Transverse colon (tissue), 4 donors: Measurements from ENCODE around the gene COA4. TPM values are rescaled to one million over a fixed set of nuclear protein-coding genes. Genes with fewer than 3 reads are reported as not detected.

Source experiments
- DNase-seq: peaks from one replicate; pipeline ENCODE4 v3.0.0-alpha.2; 2019
- H3K27ac ChIP-seq, 4 donors: fragments of 200-600 bp; sonication (generic); 2 replicates each; pipeline ENCODE4 v1.5.1; 2016 to 2018; ENCODE audit warnings: inconsistent platforms in 4 of 4
- H3K27me3 ChIP-seq: fragments of 200-600 bp; sonication (generic); 2 replicates; pipeline ENCODE4 v1.5.1; 2017; ENCODE audit warnings: inconsistent platforms
- H3K36me3 ChIP-seq, 4 donors: fragments of 200-600 bp; sonication (generic); 2 replicates each; pipeline ENCODE4 v1.5.1; 2017 to 2019; ENCODE audit warnings: inconsistent platforms in 4 of 4
- H3K4me1 ChIP-seq, 4 donors: fragments of 200-600 bp; sonication (generic); 2 replicates each; pipeline ENCODE4 v1.5.1; 2017 to 2020; ENCODE audit warnings: inconsistent platforms in 4 of 4
- H3K4me3 ChIP-seq, 4 donors: fragments of 200-600 bp; sonication (generic); 1 replicate in 1 of 4; 2 replicates in 3 of 4; pipeline versions ENCODE4 v1.5.1 to v1.6.1; 2017 to 2019; ENCODE audit warnings: inconsistent platforms in 4 of 4
- H3K9me3 ChIP-seq, 2 donors: fragments of 200-600 bp; sonication (generic); 2 replicates each; pipeline ENCODE4 v1.5.1; 2017 to 2019; ENCODE audit warnings: inconsistent platforms in 2 of 2
- EP300 ChIP-seq: sonication (generic); formaldehyde crosslinking; IDR thresholded peaks from one replicate; pipeline ENCODE4 v1.6.1; 2017; ENCODE audit warnings: antibody characterized with exemption, low read depth
- POLR2A ChIP-seq: fragments of 450-650 bp; IDR thresholded peaks from one replicate; pipeline ENCODE4 v1.6.1; 2016; ENCODE audit warnings: antibody characterized with exemption, mild to moderate bottlenecking, moderate library complexity
- POLR2AphosphoS5 ChIP-seq, 3 donors: sonication (generic); formaldehyde crosslinking; IDR thresholded peaks; one replicate each; pipeline ENCODE4 v1.6.1; 2016; ENCODE audit warnings: antibody characterized with exemption in 3 of 3
- WGBS, 2 donors: methylation state at CpG; one replicate each; pipeline ENCODE4 v1.1.5; 2018; ENCODE audit warnings: low coverage in 1 of 2; 5-methylcytosine and 5-hydroxymethylcytosine counted together
- in situ Hi-C, 4 donors: fragments of 200-750 bp; cut with MboI; loops; one replicate each; pipeline versions ENCODE4 v1.15.0 to v1.15.1; 2017; ENCODE audit warnings: low sequenced_read_pairs in 3 of 4, low pct_ligation_motif_present in 1 of 4, low pct_unique_long_range_greater_than_20kb in 1 of 4
- intact Hi-C: fragments of 100-400 bp; cut with DNase I; formaldehyde crosslinking; loops from one replicate; pipeline ENCODE4 v1.15.1; 2023; ENCODE audit warnings: low total_unique reads
- total RNA-seq, 4 donors: library from RNA; depleted of rRNA; stranded (reverse); fragments of >200 nt; gene quantifications; one replicate each; pipeline ENCODE4 v1.1.0, GENCODE V29; 2016
- TF ChIP-seq, protein P1 (sequence below), 5 experiments: fragments of 200-600 bp in 3 of 5; fragments of 450-650 bp in 2 of 5; sonication (generic) in 3 of 5; IDR thresholded peaks; 1 replicate in 2 of 5; 2 replicates in 3 of 5; pipeline ENCODE4 v1.5.1; 2016 to 2017; ENCODE audit warnings: antibody characterized with exemption in 5 of 5, inconsistent platforms in 3 of 5, mild to moderate bottlenecking in 2 of 5, moderate library complexity in 1 of 5

Gene COA4
- total RNA-seq, 4 donors from 2014 or later = 26.3 to 92.8 (median 74.4) TPM

DNA sequence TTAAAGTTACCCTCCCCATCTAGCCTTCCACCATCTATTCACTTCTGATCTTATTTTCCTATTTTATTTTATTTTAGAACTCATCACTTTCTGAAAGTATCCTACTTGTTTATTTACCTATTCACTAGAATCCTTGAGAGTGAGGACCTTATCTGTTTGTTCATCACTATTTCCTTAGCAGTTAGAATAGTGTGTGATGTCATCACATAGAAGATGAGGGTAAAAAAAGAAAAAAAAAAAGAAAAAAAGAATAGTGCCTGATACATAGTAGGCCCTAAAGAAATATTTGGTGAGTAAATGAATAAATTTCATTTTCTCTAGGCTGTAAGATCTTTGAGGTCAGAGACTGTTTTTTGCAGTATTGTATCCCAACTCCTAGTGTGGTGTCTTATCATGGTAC, 36.8 kb upstream of the COA4 start:
- Histone ChIP-seq H3K27me3 (no peaks in the 10 kb centered on the region), H3K9me3 (no peaks in the 10 kb centered on the region), H3K27ac (no peak overlapping the region), H3K4me1 (no peaks in the 10 kb centered on the region), H3K4me3 (no peak overlapping the region), H3K36me3 (peaks cover 0 to 35% (median 17%) of the 10 kb centered on the region in 4 donors)
- no peak for DNase-seq
- in situ Hi-C loops = no loop called here
- TF ChIP-seq POLR2A (no peak), EP300 (no peak), POLR2AphosphoS5 (IDR thresholded peaks at IDR 0.05) (no peak)
- TF ChIP-seq, protein P1, sequence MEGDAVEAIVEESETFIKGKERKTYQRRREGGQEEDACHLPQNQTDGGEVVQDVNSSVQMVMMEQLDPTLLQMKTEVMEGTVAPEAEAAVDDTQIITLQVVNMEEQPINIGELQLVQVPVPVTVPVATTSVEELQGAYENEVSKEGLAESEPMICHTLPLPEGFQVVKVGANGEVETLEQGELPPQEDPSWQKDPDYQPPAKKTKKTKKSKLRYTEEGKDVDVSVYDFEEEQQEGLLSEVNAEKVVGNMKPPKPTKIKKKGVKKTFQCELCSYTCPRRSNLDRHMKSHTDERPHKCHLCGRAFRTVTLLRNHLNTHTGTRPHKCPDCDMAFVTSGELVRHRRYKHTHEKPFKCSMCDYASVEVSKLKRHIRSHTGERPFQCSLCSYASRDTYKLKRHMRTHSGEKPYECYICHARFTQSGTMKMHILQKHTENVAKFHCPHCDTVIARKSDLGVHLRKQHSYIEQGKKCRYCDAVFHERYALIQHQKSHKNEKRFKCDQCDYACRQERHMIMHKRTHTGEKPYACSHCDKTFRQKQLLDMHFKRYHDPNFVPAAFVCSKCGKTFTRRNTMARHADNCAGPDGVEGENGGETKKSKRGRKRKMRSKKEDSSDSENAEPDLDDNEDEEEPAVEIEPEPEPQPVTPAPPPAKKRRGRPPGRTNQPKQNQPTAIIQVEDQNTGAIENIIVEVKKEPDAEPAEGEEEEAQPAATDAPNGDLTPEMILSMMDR (IDR thresholded peaks at IDR 0.05) = no peak
- intact Hi-C loops = no loop called here

DNA sequence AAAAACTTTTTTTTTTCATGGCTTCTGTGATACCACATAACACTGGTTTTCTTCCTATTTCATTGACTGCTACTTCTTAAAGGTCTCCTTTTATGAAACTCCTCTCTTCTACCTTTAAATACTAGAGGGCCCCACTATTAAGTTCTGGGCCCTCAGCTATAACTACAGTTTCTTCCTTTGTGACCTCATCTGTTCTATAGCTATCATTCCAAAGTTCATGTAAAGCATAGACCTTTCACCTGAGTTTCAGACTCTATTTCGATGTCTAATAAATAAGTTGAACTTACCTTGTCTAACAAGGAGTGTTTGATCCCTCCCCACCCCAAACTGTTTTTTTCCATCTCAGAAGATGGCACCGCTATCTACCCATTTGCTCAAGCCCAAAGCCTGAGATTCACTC, 35.4 kb upstream of the COA4 start:
- TF ChIP-seq EP300 (no peak), POLR2AphosphoS5 (IDR thresholded peaks at IDR 0.05) (no peak), POLR2A (no peak)
- TF ChIP-seq, protein P1 (IDR thresholded peaks at IDR 0.05) = no peak
- H3K36me3 ChIP-seq = peaks cover 0 to 28% (median 11%) of the 10 kb centered on the region in 4 donors
- WGBS, 2 donors = 88 to 90% methylated on average over 2 of the region's 2 CpGs
- H3K4me3 ChIP-seq = no peak overlapping the region
- no peaks in the 10 kb centered on the region for H3K27me3 ChIP-seq
- in situ Hi-C loops (no loop called here), intact Hi-C loops (no loop called here)
- H3K4me1 ChIP-seq = no peaks in the 10 kb centered on the region
- H3K9me3 ChIP-seq = no peaks in the 10 kb centered on the region
- H3K27ac ChIP-seq = no peak overlapping the region
- no peak for DNase-seq

DNA sequence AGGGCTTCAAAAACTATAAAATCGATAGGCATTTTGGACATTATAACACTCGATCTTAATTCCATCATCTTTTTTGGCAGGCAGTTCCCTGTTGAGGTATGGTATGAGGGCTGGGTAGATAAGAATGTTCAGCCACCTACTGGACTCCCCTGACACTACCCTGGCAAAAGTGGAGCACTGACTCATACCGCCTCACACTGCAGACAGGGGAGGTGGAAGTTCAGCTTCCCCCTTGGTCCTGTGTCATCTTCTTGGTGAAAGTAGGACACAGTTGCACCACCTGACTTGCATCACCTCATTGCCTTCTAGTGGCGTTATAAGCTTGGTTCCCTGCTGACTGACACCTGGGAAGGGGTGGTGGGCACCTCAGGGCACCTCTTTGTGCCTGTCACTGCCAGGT, 30.5 kb upstream of the COA4 start:
- intact Hi-C loops (no loop called here), in situ Hi-C loops (no loop called here)
- Histone ChIP-seq H3K9me3 (no peaks in the 10 kb centered on the region), H3K27ac (no peak overlapping the region), H3K36me3 (peaks cover 0 to 9% (median 4%) of the 10 kb centered on the region in 4 donors), H3K4me3 (no peak overlapping the region), H3K4me1 (no peaks in the 10 kb centered on the region), H3K27me3 (no peaks in the 10 kb centered on the region)
- no peak for DNase-seq
- TF ChIP-seq POLR2A (no peak), EP300 (no peak), POLR2AphosphoS5 (IDR thresholded peaks at IDR 0.05) (no peak)
- TF ChIP-seq, protein P1 (IDR thresholded peaks at IDR 0.05) = no peak
- WGBS, 2 donors = 88 to 89% methylated on average over 2 to 4 of the region's 4 CpGs

DNA sequence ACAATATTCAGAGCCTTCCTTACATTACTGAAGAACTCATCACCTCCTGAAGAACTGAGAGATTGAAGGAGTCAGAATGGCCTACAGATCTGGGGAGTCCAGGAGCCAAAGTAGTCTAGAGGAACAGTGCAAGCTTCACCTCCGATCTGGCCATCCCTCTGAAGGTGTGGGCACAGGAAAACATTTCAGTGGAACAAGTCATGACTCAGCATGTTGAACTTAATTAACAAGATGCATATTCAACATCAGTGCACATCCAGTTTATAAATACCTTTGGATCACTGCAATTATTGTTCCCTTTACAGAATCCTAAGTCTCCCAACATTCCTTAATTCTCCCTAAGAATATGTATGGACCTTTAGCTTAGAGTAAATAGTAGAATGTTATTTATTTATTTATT, 25.7 kb upstream of the COA4 start:
- Histone ChIP-seq H3K4me1 (no peaks in the 10 kb centered on the region), H3K27me3 (no peaks in the 10 kb centered on the region), H3K9me3 (no peaks in the 10 kb centered on the region), H3K27ac (no peak overlapping the region), H3K36me3 (peaks cover 0 to 5% (median 2%) of the 10 kb centered on the region in 4 donors), H3K4me3 (no peak overlapping the region)
- no peak for TF ChIP-seq EP300
- TF ChIP-seq, protein P1 (IDR thresholded peaks at IDR 0.05) = no peak
- TF ChIP-seq POLR2AphosphoS5 (IDR thresholded peaks at IDR 0.05) = no peak
- no peak for TF ChIP-seq POLR2A
- intact Hi-C loops (no loop called here), in situ Hi-C loops (no loop called here)
- DNase-seq = no peak
- 96 to 100% methylated on average over 1 of the region's 1 CpG for WGBS, 2 donors
